IPS-NIHi7 (cell line): ENCODE results near the gene TMEM38A.
"Not testable (repeated sequence)": the region's sequence is repeated elsewhere in the genome, so short reads cannot be mapped to it uniquely, and the experiment has no call there.

ENCODE experiments used
- DNase-seq: peaks from one replicate; pipeline ENCODE4 v3.0.0; 2012; ENCODE audit warnings: mixed read lengths; ENCODE audit errors: extremely low spot score

The TMEM38A gene

DNA sequence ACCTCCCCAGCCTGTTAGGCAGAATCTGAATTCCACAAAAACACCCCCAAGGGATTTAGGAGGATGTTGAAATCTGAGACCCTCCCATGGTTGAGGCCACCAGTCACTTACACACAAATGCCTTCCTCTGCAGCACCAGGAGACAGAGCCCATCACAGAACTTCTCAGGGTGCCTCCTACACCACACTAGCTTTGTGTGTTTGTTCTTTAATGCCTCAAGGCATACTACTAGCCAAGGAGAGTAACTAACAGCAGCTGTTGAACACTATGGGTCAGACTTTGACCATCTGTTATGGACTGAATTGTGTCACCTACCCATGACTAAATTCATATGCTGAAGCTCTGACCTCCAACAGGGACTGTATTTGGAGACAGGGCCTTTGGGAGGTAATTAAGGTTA lies 23.4 kb upstream of the TMEM38A start:
- DNase-seq, result no peak

DNA sequence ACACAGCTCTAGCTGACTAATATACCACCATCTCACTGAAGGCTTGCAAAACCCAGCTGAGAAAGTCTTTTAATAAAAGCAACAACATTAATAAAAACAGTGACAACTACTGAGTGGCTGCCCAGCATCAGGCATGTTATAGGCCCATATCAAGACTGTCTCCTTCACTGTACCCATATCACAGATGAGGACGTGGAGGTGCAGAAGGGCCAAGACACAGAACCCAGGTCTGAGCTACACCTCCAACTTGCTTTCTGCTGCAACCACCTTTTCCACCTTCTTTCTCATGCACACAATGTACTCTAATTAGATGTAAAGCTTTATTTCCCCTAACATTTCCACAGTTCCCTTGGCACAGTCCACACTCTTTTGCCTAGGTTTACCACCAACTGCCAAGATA lies 22.3 kb upstream of the TMEM38A start:
- DNase-seq, result no peak

DNA sequence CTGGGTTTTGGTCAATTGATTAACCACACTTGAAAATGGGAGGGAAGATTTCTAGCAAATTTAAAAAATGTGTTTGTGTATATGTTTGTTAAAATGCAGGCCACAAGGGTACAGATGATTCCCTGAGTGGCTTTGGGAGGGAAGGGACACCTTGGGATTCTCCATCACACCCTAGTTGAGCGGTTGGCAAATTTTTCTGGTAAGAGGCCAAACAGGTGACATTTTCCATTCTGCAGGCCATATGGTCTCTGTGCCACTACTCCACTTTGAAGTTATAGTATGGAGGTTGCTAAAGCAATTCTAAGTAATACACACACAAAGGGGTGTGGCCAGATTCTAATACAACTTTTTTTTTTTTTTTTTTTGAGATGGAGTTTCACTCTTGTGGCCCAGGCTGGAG lies 20.0 kb upstream of the TMEM38A start:
- no peak for DNase-seq

DNA sequence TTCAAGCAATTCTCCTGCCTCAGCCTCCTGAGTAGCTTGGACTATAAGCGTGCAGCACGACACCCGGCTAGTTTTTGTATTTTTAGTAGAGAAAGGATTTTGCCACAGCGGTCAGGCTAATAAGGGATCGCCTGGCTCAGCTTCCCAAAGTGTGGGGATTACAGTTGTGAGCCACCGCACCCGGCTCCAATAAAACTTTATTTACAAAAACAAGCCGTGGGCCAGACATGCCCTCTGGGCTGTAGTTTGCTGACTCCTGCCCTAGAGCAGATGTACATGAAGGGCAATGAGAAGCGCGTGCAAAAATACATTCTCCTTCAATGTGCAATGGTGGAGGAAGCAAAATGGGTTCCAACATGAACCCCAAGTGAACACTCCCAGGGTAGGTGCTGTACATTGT lies 19.2 kb upstream of the TMEM38A start:
- DNase-seq, result no peak

DNA sequence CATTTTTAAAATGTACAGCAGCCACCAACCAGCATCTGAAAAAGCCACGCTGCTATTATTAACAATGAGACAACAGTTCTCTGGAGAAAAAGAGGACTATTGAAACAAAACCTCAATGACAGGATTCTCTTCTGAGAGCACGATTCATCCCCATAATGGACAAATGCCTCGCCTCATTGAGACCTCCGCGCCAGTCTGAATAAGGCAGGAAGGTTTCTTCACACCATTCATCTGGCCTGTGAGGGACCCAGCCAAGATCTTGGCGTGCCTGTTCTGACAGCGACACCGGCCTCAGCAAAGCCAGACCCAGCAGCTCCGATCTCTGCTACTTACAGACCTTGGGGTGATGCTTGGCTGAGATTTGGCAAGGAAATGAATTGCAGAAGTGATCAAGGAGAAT lies 15.8 kb upstream of the TMEM38A start:
- no peak for DNase-seq

DNA sequence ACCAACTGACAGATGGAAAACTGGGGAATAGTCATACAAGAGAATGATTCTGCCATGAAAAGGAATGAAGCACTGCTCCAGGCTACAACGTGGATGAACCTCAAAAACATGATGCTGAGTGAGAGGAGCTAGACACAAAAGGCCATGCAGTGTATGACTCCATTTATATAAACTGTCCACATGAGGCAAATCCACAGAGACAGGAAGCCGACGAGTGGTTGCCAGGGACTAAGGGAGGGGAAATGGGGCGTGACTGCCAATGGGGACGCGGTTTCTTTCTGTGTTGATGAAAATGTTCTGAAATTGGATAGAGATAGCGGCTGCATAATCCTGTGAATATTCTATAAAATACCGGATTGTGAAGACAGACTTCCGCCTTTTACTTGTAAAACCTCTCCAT lies 11.2 kb upstream of the TMEM38A start:
- DNase-seq, result no peak

DNA sequence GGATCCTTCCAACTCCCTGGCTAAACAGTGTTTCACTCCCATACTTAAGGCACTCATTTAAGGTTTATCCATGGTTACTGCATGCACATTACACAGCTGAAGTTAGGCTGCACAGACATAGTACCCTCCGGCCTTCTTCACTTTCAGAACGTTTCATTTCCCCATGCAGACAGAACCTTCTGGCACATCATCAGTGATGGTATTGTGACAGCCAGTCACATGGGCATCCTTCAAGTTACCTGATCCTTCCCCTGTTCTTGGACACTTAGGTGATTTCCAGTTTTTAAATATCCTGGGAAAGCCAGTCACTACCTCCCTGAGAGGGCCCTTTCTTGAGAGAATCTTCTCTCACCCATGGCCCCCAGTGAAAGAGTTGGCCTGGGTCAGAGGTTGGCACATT lies 10.1 kb upstream of the TMEM38A start:
- no peak for DNase-seq

DNA sequence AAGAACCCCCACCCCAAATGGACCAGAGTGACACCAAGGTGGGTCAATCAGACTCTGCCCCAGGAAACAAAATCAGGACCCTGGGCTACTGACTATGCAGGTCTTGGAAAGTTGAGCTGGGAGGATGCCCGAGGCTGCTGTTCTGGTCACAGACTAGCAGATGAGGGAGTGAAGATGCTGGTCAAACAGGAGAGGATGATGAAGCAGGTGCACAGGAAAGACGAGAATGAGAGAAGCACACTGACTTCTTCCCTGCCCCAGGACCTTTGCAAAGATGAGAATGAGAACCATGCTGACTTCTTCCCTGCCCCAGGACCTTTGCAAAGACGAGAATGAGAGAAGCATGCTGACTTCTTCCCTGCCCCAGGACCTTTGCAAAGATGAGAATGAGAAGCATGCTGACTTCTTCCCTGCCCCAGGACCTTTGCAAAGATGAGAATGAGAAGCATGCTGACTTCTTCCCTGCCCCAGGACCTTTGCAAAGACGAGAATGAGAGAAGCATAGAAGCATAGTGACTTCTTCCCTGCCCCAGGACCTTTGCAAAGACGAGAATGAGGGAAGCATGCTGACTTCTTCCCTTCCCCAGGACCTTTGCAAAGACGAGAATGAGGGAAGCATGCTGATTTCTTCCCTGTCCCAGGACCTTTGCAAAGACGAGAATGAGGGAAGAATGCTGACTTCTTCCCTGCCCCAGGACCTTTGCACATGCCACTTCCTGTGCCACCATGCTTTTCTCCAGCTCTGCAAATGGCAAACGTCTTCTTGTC lies 9.3 kb upstream of the TMEM38A start:
- not testable (repeated sequence) for DNase-seq

DNA sequence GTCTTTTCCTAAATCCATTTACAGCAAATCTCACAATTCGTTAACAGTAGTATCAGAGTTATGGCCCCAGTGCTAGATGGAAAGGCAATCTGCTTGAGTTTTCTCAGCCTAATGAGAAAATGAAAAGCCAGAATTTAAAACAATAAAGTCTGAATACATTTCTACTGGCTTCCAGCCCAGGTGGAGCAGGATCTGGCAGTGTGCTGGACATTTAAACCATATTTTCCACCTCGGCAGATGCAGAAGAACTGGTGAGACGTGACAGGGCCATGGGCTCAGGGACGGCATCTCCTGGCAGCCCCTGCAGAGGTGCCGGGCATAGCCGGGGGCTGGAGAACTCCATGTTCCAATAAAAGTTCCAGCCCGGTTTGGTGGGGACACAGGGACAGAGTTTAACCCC lies 8.1 kb upstream of the TMEM38A start:
- no peak for DNase-seq

DNA sequence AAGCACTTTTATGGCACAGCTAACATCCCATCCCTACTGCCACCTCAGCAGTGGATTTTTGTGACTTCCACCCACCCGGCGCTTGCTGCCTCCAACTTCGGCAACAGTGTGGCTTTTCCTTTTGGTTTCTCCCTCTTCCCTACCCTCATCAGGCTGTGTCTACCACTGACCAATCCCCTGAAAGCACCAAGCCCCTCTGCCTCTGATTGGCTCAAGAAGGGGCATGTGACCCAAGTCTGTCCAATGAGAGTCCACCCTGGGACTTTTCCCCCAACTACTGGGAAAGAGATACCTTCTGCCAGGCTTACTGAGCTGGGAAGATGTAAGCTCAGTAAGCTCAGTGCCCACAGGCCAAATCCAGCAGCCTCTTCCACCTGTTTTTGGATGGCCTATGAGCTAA lies 6.8 kb upstream of the TMEM38A start:
- DNase-seq, result peak; percentile 54

DNA sequence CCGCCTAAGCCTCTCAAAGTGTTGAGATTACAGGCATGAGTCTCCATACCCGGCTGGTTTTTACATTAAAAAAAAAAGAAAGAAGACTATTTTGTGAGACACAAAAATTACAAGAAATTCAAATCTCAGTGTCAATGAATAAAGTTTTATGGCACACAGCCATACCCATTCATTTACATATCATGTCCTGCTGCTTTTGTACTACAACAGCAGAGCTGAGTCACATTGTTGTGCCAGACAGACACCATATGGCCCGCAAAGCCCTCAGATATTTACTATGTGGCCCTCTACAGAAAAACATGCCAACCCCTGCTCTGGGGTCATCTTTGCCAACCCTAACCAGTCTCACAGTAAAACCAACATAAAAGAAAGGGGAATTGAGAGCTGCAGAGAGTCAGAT lies 6.3 kb upstream of the TMEM38A start:
- no peak for DNase-seq

DNA sequence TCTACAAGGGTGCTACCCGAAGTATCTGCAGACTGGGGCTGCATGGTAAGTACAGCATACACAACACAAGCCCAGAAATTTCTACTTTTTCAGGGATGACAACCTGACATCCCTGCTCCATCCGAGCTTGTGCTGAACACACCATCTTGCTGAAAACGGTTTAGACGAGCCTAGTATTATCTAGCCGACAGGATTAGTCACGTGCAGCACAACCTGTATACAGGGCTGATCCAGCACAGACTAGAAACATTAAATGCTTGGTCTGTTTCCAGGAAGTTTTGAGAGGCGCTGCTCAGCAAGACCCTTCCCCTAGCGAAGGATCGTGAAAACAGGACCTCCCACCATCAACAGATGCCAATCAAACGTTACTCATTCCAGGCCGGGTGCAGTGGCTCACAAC lies 5.2 kb upstream of the TMEM38A start:
- no peak for DNase-seq

DNA sequence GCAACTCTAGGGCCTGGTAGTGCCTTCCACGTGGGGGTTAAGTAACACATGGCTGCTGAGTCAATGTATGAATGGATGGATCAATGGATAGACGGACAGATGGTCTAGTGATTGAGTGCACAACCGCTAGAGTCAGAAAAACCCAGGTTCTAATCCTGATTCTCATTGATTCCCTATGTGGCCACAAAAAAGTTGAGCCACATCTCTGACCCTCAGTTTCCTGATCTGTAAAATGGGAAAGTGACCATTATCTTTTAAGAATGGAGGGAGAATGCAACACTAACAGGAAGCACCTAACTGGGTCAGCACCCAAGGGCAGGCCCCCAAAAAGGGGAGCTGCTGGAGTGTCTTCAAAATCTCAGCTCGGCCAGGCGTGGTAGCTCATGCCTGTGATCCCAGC lies 3.6 kb upstream of the TMEM38A start:
- no peak for DNase-seq

DNA sequence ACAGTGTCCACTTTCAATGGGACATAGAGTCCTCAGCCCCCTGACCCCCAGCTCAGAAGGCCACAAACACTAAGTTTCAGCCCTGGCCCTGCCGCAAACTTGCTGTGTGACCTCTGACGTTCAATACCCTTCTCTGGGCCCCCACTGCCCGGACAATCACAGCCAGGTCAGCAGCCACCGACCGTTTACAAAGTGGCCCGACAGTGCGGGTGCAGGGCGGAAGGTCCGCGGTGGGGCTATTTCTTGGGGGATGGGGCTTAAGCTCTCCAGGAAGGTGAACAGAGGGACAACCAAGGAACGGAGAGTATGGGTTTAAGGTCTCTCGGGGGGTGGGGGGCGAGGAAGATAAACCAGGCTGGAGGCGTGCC lies 1.5 kb upstream of the TMEM38A start:
- DNase-seq, result no peak

DNA sequence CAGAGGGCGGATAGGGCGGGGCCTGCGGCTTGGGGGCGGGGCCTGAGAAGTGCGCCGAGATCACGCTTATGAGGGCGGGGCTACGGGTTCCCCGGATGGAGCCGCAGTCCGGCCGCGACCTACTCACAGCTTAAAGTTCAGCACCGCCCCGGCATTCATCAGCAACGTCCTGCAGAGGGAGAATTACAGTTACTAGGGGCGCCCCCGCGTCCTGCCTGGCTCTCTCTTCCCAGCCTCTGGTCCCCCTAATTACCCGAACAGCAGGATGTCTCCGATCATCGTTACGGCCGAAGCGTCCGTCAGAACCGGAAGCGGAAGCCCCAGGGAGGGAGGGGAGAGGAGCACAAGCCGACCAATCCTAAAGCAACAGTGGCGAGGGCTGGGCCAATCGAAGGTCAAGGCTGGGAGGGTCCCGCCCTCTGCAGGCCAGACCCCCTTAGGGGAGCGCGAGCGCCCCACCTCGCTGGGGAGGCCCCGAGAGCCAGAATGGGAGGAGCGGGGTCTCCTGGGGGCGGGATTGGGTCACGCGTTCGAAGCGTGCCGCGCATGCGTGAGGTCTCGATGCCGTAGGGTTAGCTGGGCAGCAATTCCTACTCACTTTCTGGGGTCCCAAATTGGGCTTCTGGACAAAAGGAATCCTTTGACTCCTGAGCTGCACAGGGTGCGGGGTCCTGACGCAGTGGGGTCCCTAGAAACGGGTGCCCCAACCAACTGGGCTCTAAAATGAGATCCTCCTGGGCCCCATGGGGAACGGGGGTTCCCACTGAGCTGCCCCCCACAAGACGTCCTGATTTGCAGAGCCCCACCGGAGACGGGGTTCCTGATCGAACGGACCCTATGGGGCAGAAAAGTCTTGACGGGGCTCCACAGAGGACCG lies 869 bp upstream of the TMEM38A start, which contains the start of gene SMIM7:
Gene SMIM7, minus strand, starts transcription at position 313 of the 877 bp plus-strand sequence. Its CDS starts 34 bp downstream, at position 279.
- peak; percentile 100 for DNase-seq

DNA sequence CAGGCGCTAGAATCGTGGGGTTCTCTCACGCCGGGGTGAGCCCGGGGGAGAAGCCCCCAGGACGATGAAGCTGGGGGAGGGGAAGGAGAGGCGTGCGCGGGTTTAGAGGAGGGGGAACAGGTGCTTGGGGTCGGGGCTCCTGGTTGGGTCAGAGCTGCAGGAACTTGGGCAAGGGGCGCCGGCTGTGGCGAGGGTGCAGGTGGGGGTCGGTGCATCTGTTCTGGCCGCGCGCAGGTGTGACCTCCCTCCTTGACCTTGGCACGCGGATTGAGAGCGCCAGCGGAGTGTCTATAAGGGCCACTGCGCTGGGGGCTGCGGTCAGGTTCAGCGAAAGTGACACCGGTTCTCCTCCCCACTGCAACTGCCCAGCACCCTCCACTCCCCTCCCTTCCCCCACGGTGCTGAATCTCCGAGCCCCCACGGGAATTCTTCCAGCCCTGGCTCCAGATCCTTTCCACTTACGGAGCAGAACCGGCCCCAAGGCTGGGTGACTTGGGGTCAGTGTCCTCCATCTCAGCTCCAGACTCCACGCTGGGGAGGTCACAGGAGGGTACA lies 618 bp downstream of the TMEM38A start:
- DNase-seq, result peak; percentile 22

DNA sequence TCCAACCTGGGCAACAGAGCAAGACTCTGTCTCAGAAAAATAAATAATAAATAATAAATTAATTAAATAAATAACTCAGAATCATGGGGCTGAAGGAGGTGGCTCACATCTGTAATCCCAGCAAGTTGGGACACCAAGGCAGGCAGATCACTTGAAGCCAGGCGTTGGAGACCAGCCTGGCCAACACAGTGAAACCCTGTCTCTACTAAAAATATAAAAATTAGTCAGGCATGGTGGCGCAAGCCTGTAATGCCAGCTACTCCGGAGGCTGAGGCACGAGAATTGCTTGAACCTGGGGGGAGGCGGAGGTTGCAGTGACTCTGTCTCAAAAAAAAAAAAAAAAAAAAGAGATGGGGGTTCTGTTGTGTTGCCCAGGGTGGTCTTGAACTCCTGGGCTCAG lies 7.2 kb downstream of the TMEM38A start:
- DNase-seq, result no peak

DNA sequence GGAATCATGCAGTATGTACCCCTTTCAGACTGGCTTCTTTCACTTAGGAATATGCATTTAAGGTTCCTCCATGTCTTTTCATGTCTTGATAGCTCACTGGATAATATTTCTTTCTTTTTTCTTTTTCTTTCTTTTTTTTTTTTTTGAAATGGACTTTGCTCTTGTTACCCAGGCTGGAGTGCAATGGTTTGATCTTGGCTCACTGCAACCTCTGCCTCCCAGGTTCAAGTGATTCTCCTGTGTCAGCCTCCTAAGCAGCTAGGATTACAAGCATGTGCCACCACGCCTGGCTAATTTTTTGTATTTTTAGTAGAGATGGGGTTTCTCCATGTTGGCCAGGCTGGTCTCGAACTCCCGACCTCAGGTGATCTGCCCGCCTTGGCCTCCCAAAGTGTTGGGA lies 7.8 kb downstream of the TMEM38A start:
- DNase-seq, result not testable (repeated sequence)

DNA sequence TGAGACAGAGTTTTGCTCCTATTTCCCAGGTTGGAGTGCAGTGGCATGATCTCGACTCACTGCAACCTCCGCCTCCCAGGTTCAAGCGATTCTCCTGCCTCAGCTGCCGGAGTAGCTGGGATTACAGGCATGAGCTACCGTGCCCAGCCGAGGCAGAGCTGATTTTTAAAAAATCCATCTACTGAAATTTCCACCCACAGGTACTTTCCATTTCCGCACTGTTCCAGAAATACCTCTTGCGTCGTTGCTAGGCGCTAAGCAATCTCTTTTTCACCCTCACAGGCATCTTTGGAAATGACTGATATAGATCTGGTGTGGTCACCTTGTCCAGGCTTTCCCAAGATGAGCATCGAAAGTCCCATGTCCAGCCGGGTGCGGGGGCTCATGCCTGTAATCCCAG lies 9.4 kb downstream of the TMEM38A start:
- DNase-seq, result no peak

DNA sequence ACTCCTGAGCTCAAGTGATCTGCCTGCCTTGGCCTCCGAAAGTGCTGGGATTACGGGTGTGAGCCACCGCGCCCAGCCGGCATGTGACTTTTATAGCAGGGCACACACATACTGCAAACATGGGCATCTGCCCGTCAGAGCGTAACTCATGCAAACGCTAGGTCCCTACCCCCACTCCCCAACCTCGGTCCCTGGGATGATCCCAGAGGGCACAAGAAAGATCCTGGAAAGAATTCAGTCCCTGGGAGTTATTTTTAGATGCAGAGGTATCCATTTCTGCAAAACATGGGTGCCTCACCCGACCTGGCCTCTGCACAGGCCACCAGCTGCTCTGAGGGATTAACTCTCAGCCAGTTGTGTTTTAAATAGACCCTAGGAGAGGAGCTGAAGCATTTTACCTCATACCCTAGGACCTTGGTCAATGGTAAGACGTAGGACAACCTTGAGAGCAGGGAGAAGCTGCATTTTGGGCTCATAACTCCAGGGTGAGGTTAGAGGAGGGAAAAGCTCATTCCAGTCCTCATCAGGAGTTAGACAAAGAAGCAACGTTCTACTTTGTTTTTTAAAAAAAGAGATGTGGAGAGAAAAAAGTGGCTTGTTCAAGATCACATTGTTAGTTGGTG lies 10.8 kb downstream of the TMEM38A start:
- no peak for DNase-seq

DNA sequence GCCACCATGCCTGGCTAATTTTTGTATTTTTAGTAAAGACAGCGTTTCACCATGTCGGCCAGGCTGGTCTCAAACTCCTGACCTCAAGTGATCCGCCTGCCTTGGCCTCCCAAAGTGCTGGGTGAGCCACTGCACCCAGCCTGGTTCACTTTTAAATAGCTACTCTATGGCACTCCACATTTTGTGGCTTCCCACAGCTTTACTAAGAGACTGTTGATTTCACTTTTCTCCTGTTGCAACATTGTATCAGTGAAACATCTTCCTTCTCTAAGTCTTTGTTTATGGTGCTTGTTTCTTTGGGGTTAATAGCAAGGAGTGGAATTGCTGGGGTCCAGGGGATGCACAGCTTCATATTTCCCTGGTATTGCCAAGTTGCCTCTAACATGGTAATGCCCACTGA lies 12.3 kb downstream of the TMEM38A start:
- no peak for DNase-seq

DNA sequence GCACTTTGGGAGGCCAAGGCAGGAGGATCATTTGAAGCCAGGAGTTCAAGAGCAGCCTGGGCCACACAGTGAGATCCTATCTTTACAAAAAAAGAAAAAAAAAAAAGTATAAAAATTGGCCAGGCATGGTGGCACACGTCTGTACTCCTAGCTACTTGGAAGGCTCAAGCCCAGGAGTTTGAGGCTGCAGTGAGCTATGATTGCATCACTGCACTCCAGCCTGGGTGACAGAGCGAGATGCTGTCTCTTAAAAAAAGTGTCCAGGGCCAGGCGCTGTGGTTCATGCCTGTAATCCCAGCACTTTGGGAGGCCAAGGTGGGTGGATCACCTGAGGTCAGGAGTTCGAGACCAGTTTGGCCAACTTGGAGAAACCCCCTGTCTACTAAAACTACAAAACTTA lies 12.9 kb downstream of the TMEM38A start:
- DNase-seq, result not testable (repeated sequence)
